ENCODE results near the gene STAT5B.

Gene STAT5B

GRCh38 chr17:42309986-42310786, 34.0 kb upstream of the STAT5B start:
- Histone ChIP-seq H3K9me3 (ENCODE audit: control insufficient read depth, low read length) (no peaks in the 10 kb centered on the region), H4K8ac (ENCODE audit: low read length) (no peak overlapping the region), H4K91ac (ENCODE audit: low read length) (peak overlapping the region; percentile 70), H3K36me3 (ENCODE audit: control insufficient read depth in 1 of 2, insufficient read depth in 2 of 2, low read depth in 1 of 2, low read length in 2 of 2) (peaks cover 39 to 72% of the 10 kb centered on the region in 2 experiments), H3K27me3 (ENCODE audit: control insufficient read depth in 1 of 2, insufficient read depth in 1 of 2, low read length in 2 of 2) (peaks cover 0 to 4% of the 10 kb centered on the region in 2 experiments), H3K14ac (ENCODE audit: low read length in 2 of 2) (peak overlapping the region in 1 of 2 experiments; percentile 88), H3K79me1 (replicated peaks; ENCODE audit: low read length, poor library complexity, severe bottlenecking) (peaks cover 2% of the 10 kb centered on the region), H2BK5ac (ENCODE audit: low read depth, low read length, poor library complexity, severe bottlenecking) (no peak overlapping the region), H3K4me1 (ENCODE audit: control insufficient read depth, insufficient read depth, low read depth, low read length) (peaks cover 15% of the 10 kb centered on the region), H2BK120ac (ENCODE audit: low read depth, low read length) (no peak overlapping the region), H2BK12ac (ENCODE audit: low read length in 2 of 2) (no peak overlapping the region), H2AK5ac (ENCODE audit: low read length, severe bottlenecking) (no peak overlapping the region), H2AFZ (ENCODE audit: low read depth, low read length) (no peak overlapping the region), H3K18ac (ENCODE audit: low read depth in 1 of 2, low read length in 2 of 2) (peak overlapping the region in 1 of 2 experiments; percentile 16), H3K27ac (ENCODE audit: low read length, poor library complexity, severe bottlenecking) (no peak overlapping the region), H3K4ac (ENCODE audit: low read depth in 1 of 2, low read length in 2 of 2) (no peak overlapping the region), H2BK15ac (ENCODE audit: low read depth, poor library complexity, severe bottlenecking) (no peak overlapping the region), H3K23ac (ENCODE audit: low read length in 2 of 2) (no peak overlapping the region), H3K4me2 (ENCODE audit: low read length, poor library complexity, severe bottlenecking) (no peak overlapping the region), H3K9ac (ENCODE audit: low read length) (peak overlapping the region; percentile 71), H3K4me3 (ENCODE audit: insufficient read depth in 1 of 2, low read depth in 1 of 2, low read length in 2 of 2) (no peak overlapping the region)
- WGBS, result 87% methylated on average over 19 of the region's 19 CpGs
- no peak for DNase-seq

GRCh38 chr17:42309142-42309541, 33.0 kb upstream of the STAT5B start:
- Histone ChIP-seq H3K4me2 (ENCODE audit: low read length, poor library complexity, severe bottlenecking) (no peak overlapping the region), H3K4ac (ENCODE audit: low read depth in 1 of 2, low read length in 2 of 2) (no peak overlapping the region), H2BK15ac (ENCODE audit: low read depth, poor library complexity, severe bottlenecking) (no peak overlapping the region), H2BK5ac (ENCODE audit: low read depth, low read length, poor library complexity, severe bottlenecking) (no peak overlapping the region), H2AFZ (ENCODE audit: low read depth, low read length) (no peak overlapping the region), H3K23ac (ENCODE audit: low read length in 2 of 2) (no peak overlapping the region), H3K36me3 (ENCODE audit: control insufficient read depth in 1 of 2, insufficient read depth in 2 of 2, low read depth in 1 of 2, low read length in 2 of 2) (peaks cover 37 to 69% of the 10 kb centered on the region in 2 experiments), H3K27ac (ENCODE audit: low read length, poor library complexity, severe bottlenecking) (no peak overlapping the region), H3K14ac (ENCODE audit: low read length in 2 of 2) (no peak overlapping the region), H3K9me3 (ENCODE audit: control insufficient read depth, low read length) (no peaks in the 10 kb centered on the region), H2BK12ac (ENCODE audit: low read length in 2 of 2) (no peak overlapping the region), H2BK120ac (ENCODE audit: low read depth, low read length) (no peak overlapping the region), H4K91ac (ENCODE audit: low read length) (no peak overlapping the region), H3K9ac (ENCODE audit: low read length) (no peak overlapping the region), H3K27me3 (ENCODE audit: control insufficient read depth in 1 of 2, insufficient read depth in 1 of 2, low read length in 2 of 2) (peaks cover 0 to 4% of the 10 kb centered on the region in 2 experiments), H4K8ac (ENCODE audit: low read length) (no peak overlapping the region), H3K79me1 (replicated peaks; ENCODE audit: low read length, poor library complexity, severe bottlenecking) (peaks cover 2% of the 10 kb centered on the region), H3K4me1 (ENCODE audit: control insufficient read depth, insufficient read depth, low read depth, low read length) (peaks cover 15% of the 10 kb centered on the region), H3K18ac (ENCODE audit: low read depth in 1 of 2, low read length in 2 of 2) (no peak overlapping the region), H3K4me3 (ENCODE audit: insufficient read depth in 1 of 2, low read depth in 1 of 2, low read length in 2 of 2) (no peak overlapping the region), H2AK5ac (ENCODE audit: low read length, severe bottlenecking) (no peak overlapping the region)
- WGBS, result 87% methylated on average over 9 of the region's 9 CpGs
- DNase-seq, result no peak

GRCh38 chr17:42308446-42308845, 32.3 kb upstream of the STAT5B start:
- H2BK15ac ChIP-seq (ENCODE audit: low read depth, poor library complexity, severe bottlenecking), result no peak overlapping the region
- no peak overlapping the region for H4K91ac ChIP-seq (ENCODE audit: low read length)
- 97% methylated on average over 7 of the region's 7 CpGs for WGBS

GRCh38 chr17:42307362-42307927, 31.3 kb upstream of the STAT5B start:
- H2BK5ac ChIP-seq (ENCODE audit: low read depth, low read length, poor library complexity, severe bottlenecking), result no peak overlapping the region
- H3K9me3 ChIP-seq (ENCODE audit: control insufficient read depth, low read length), result no peaks in the 10 kb centered on the region
- H3K27me3 ChIP-seq (ENCODE audit: control insufficient read depth in 1 of 2, insufficient read depth in 1 of 2, low read length in 2 of 2), result peaks cover 0 to 4% of the 10 kb centered on the region in 2 experiments
- H2BK15ac ChIP-seq (ENCODE audit: low read depth, poor library complexity, severe bottlenecking), result no peak overlapping the region
- no peak overlapping the region for H2AK5ac ChIP-seq (ENCODE audit: low read length, severe bottlenecking)
- no peak overlapping the region for H3K4me2 ChIP-seq (ENCODE audit: low read length, poor library complexity, severe bottlenecking)
- no peak overlapping the region for H3K27ac ChIP-seq (ENCODE audit: low read length, poor library complexity, severe bottlenecking)
- no peak overlapping the region for H2BK12ac ChIP-seq (ENCODE audit: low read length in 2 of 2)
- H3K4ac ChIP-seq (ENCODE audit: low read depth in 1 of 2, low read length in 2 of 2), result no peak overlapping the region
- H4K8ac ChIP-seq (ENCODE audit: low read length), result no peak overlapping the region
- peak overlapping the region in 1 of 2 experiments; percentile 11 for H3K18ac ChIP-seq (ENCODE audit: low read depth in 1 of 2, low read length in 2 of 2)
- WGBS, result 96% methylated on average over 15 of the region's 19 CpGs
- H3K36me3 ChIP-seq (ENCODE audit: control insufficient read depth in 1 of 2, insufficient read depth in 2 of 2, low read depth in 1 of 2, low read length in 2 of 2), result peaks cover 24 to 73% of the 10 kb centered on the region in 2 experiments
- no peaks in the 10 kb centered on the region for H3K79me1 ChIP-seq (replicated peaks; ENCODE audit: low read length, poor library complexity, severe bottlenecking)
- no peak overlapping the region for H4K91ac ChIP-seq (ENCODE audit: low read length)
- H3K4me1 ChIP-seq (ENCODE audit: control insufficient read depth, insufficient read depth, low read depth, low read length), result peaks cover 11% of the 10 kb centered on the region
- H2AFZ ChIP-seq (ENCODE audit: low read depth, low read length), result no peak overlapping the region
- no peak overlapping the region for H2BK120ac ChIP-seq (ENCODE audit: low read depth, low read length)
- H3K14ac ChIP-seq (ENCODE audit: low read length in 2 of 2), result no peak overlapping the region
- DNase-seq, result no peak
- H3K9ac ChIP-seq (ENCODE audit: low read length), result no peak overlapping the region
- no peak overlapping the region for H3K4me3 ChIP-seq (ENCODE audit: insufficient read depth in 1 of 2, low read depth in 1 of 2, low read length in 2 of 2)
- H3K23ac ChIP-seq (ENCODE audit: low read length in 2 of 2), result no peak overlapping the region

More at GRCh38 chr17:42308446-42308845, 32.3 kb upstream of the STAT5B start:
- no peak overlapping the region for H2BK5ac ChIP-seq (ENCODE audit: low read depth, low read length, poor library complexity, severe bottlenecking)
- peaks cover 0 to 4% of the 10 kb centered on the region in 2 experiments for H3K27me3 ChIP-seq (ENCODE audit: control insufficient read depth in 1 of 2, insufficient read depth in 1 of 2, low read length in 2 of 2)
- no peak overlapping the region for H2BK12ac ChIP-seq (ENCODE audit: low read length in 2 of 2)
- H3K4me2 ChIP-seq (ENCODE audit: low read length, poor library complexity, severe bottlenecking), result no peak overlapping the region
- H2AFZ ChIP-seq (ENCODE audit: low read depth, low read length), result no peak overlapping the region
- no peak overlapping the region for H3K14ac ChIP-seq (ENCODE audit: low read length in 2 of 2)
- no peak overlapping the region for H3K4me3 ChIP-seq (ENCODE audit: insufficient read depth in 1 of 2, low read depth in 1 of 2, low read length in 2 of 2)
- no peak overlapping the region for H3K18ac ChIP-seq (ENCODE audit: low read depth in 1 of 2, low read length in 2 of 2)
- no peak for DNase-seq
- H3K9me3 ChIP-seq (ENCODE audit: control insufficient read depth, low read length), result no peaks in the 10 kb centered on the region
- no peak overlapping the region for H4K8ac ChIP-seq (ENCODE audit: low read length)
- peaks cover 33 to 69% of the 10 kb centered on the region in 2 experiments for H3K36me3 ChIP-seq (ENCODE audit: control insufficient read depth in 1 of 2, insufficient read depth in 2 of 2, low read depth in 1 of 2, low read length in 2 of 2)
- H3K4ac ChIP-seq (ENCODE audit: low read depth in 1 of 2, low read length in 2 of 2), result no peak overlapping the region
- no peak overlapping the region for H3K9ac ChIP-seq (ENCODE audit: low read length)
- H3K27ac ChIP-seq (ENCODE audit: low read length, poor library complexity, severe bottlenecking), result no peak overlapping the region
- H2AK5ac ChIP-seq (ENCODE audit: low read length, severe bottlenecking), result no peak overlapping the region
- H3K4me1 ChIP-seq (ENCODE audit: control insufficient read depth, insufficient read depth, low read depth, low read length), result peaks cover 15% of the 10 kb centered on the region
- no peak overlapping the region for H2BK120ac ChIP-seq (ENCODE audit: low read depth, low read length)
- H3K79me1 ChIP-seq (replicated peaks; ENCODE audit: low read length, poor library complexity, severe bottlenecking), result peaks cover 2% of the 10 kb centered on the region
- H3K23ac ChIP-seq (ENCODE audit: low read length in 2 of 2), result no peak overlapping the region
